SK-N-SH (cell line): ENCODE data around the gene SLC6A3.

Experiments
- CHD2 ChIP-seq: fragments of 150-350 bp; IDR thresholded peaks from 2 replicates; pipeline ENCODE4 v1.6.1; 2018; ENCODE audit warnings: low read length; ENCODE audit not compliant: partially characterized antibody
- CTCF ChIP-seq: fragments of 200-600 bp; sonication (generic); IDR thresholded peaks from 2 replicates; pipeline ENCODE4 v1.6.1; 2017; ENCODE audit warnings: antibody characterized with exemption, mild to moderate bottlenecking, moderate library complexity
- EP300 ChIP-seq, 2 experiments: IDR thresholded peaks; 2 replicates each; pipeline versions ENCODE4 v1.4.0 to v1.6.1; 2012; ENCODE audit warnings: borderline replicate concordance in 1 of 2, low read depth in 1 of 2, low read length in 1 of 2
- EZH2phosphoT487 ChIP-seq: fragments of 200-600 bp; sonication (generic); IDR thresholded peaks from 2 replicates; pipeline ENCODE4 v1.6.1; 2017; ENCODE audit warnings: low read depth, mixed run types, mild to moderate bottlenecking, antibody characterized with exemption, moderate library complexity, borderline replicate concordance
- FOXJ3 ChIP-seq: sonication (generic); formaldehyde crosslinking; IDR thresholded peaks from 2 replicates; pipeline ENCODE4 v1.5.1; 2020; ENCODE audit warnings: mild to moderate bottlenecking, missing genetic modification reagents
- POLR2AphosphoS5 ChIP-seq: IDR thresholded peaks from 2 replicates; pipeline ENCODE4 v1.6.1; 2012; ENCODE audit warnings: low read depth, low read length
- SMC3 ChIP-seq: IDR thresholded peaks from 2 replicates; pipeline ENCODE4 v1.6.1; 2012; ENCODE audit warnings: low read depth, low read length, improper control_type of control experiment
- TAF1 ChIP-seq: IDR thresholded peaks from 2 replicates; pipeline ENCODE4 v1.6.1; 2012; ENCODE audit warnings: low read depth, mild to moderate bottlenecking, low read length, moderate library complexity, borderline replicate concordance
- YY1 ChIP-seq: IDR thresholded peaks from 2 replicates; pipeline ENCODE4 v1.4.0; 2012; ENCODE audit warnings: low read depth, mild to moderate bottlenecking

- TF ChIP-seq CTCF (no peak), YY1 (no peak), EP300 (IDR thresholded peaks at IDR 0.05; ENCODE audit: borderline replicate concordance in 1 of 2, low read depth in 1 of 2, low read length in 1 of 2) (no peak), EZH2phosphoT487 (no peak), TAF1 (no peak), SMC3 (no peak), POLR2AphosphoS5 (no peak), FOXJ3 (CRISPR knock-in tag) (no peak), CHD2 (no peak)
Observed at GRCh38 chr5:1479066-1479465, 33.8 kb upstream of the SLC6A3 start.
